SU-DHL-6 (cell line): ENCODE results near the gene ZNRF1.

Experiments
- CTCF ChIP-seq: fragments of 200-600 bp; sonication (generic); IDR thresholded peaks from one replicate; pipeline ENCODE4 v1.5.1; 2017; ENCODE audit warnings: antibody characterized with exemption, mild to moderate bottlenecking, low read length, moderate library complexity; ENCODE audit not compliant: insufficient read depth, poor library complexity, severe bottlenecking
- EZH2phosphoT487 ChIP-seq: fragments of 200-600 bp; sonication (generic), shearing (Covaris generic); conservative IDR thresholded peaks from 2 replicates; pipeline ENCODE4 v1.6.1; 2018; ENCODE audit warnings: mild to moderate bottlenecking, antibody characterized with exemption, low read length, moderate library complexity, mixed read lengths

GRCh38 chr16:74951206-74951605 is 47.6 kb upstream of the ZNRF1 start:
- TF ChIP-seq CTCF (no peak), EZH2phosphoT487 (no peak)
